ENCODE data around the gene RSL24D1. TPM values are rescaled to one million over a fixed set of nuclear protein-coding genes. Genes with fewer than 3 reads are reported as not detected.
A peak's percentile ranks its signal among the peaks of the same experiment; 100 is the strongest.

The RSL24D1 gene
- total RNA-seq, 1 donor from 2014 or later = 113 TPM

DNA sequence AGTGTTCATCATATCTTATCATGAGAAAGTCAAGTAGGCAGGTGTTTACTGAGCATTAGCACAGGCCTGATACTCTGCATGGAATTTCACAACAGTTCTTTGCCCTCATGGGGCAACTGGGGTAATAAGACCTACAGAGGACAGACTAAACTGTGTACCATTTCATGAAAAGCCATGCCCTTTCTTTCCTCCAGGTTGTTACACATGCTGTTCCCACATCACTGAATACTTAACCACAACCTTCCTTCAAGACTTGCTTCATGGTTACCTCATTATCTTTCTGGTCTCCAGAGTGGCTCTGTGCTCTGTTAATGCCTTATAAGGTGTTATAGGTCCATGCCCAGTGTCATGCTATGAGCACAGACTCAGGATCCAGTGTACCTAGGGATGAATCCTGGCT lies 28.2 kb upstream of the RSL24D1 start:
- no peaks in the 10 kb centered on the region for H3K27me3 ChIP-seq (ENCODE audit: control insufficient read depth, insufficient read depth, low read length)
- TF ChIP-seq, protein P1, sequence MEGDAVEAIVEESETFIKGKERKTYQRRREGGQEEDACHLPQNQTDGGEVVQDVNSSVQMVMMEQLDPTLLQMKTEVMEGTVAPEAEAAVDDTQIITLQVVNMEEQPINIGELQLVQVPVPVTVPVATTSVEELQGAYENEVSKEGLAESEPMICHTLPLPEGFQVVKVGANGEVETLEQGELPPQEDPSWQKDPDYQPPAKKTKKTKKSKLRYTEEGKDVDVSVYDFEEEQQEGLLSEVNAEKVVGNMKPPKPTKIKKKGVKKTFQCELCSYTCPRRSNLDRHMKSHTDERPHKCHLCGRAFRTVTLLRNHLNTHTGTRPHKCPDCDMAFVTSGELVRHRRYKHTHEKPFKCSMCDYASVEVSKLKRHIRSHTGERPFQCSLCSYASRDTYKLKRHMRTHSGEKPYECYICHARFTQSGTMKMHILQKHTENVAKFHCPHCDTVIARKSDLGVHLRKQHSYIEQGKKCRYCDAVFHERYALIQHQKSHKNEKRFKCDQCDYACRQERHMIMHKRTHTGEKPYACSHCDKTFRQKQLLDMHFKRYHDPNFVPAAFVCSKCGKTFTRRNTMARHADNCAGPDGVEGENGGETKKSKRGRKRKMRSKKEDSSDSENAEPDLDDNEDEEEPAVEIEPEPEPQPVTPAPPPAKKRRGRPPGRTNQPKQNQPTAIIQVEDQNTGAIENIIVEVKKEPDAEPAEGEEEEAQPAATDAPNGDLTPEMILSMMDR (IDR thresholded peaks at IDR 0.05; ENCODE audit: insufficient read depth, low read length, poor library complexity, severe bottlenecking) = no peak
- H3K4me3 ChIP-seq (ENCODE audit: low read depth, low read length) = no peak overlapping the region
- peak; percentile 35 for DNase-seq (ENCODE audit: low read depth)
- H3K36me3 ChIP-seq (ENCODE audit: control insufficient read depth, insufficient read depth, low read length) = no peaks in the 10 kb centered on the region

DNA sequence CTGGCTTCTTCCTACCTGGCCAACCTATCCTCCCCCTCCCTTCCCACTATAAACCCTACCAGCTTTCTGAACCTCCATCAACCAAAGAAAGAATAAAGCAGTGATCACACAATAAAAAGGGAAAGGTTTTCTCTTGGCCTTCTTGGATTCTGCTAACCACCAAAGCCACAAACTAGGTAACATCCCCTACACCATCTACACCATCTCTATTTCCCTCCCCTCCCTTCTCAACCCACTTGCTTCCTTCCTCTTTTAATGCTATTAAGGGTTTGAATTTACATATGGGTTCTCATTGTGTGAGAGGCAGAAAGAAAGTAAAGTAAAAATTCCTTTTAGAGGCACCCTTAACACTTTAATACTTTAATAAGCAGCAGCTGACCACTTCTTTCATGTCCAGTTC lies 25.8 kb upstream of the RSL24D1 start:
- DNase-seq (ENCODE audit: low read depth) = no peak
- TF ChIP-seq, protein P1 (IDR thresholded peaks at IDR 0.05; ENCODE audit: insufficient read depth, low read length, poor library complexity, severe bottlenecking) = no peak
- H3K4me3 ChIP-seq (ENCODE audit: low read depth, low read length) = no peak overlapping the region
- no peaks in the 10 kb centered on the region for H3K27me3 ChIP-seq (ENCODE audit: control insufficient read depth, insufficient read depth, low read length)
- H3K36me3 ChIP-seq (ENCODE audit: control insufficient read depth, insufficient read depth, low read length) = no peaks in the 10 kb centered on the region

DNA sequence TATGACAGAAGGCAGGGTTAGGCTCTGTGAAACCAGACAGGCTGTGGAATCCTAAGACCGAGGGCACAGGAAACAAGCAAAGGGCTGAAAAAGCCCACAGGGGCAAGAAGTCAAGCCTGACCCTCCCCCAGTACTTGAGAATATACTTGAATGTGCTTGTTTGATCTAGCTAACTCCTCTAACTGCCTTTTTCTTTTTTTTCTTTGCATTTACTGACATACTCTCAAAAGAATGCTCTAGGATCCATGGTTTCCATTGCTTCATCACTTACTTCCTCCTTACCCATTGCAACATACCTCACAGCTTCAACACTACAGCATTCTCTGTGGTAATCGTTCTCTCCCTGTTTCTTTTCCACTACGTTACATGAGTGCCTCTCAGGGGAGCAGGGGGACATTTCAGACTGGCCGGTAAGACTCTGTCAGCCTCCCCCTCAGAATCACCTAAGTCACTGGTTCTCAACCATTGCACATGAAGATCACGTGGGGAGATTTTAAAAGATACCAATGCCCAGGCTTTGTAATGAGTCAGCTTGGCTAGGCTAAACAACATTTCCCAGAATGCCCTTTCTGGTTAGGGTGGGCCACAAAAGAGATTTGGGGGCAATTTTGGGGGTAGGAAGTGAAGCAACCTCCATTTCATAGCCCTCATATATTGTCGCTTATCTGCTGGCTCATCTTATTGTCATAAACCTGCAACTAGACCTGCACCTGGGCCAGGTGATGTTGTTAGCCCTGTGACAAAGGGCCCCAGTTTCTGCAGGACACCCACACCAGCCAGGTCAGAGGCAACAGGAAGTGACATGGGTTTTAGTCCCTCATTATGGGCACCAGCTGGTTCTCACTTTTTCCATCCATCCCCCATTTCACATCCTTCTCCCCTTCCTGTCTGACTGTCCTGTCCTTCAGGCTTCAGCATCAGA lies 24.6 kb upstream of the RSL24D1 start:
- peak; percentile 77 for DNase-seq (ENCODE audit: low read depth)
- Histone ChIP-seq H3K4me3 (ENCODE audit: low read depth, low read length) (no peak overlapping the region), H3K36me3 (ENCODE audit: control insufficient read depth, insufficient read depth, low read length) (no peaks in the 10 kb centered on the region), H3K27me3 (ENCODE audit: control insufficient read depth, insufficient read depth, low read length) (no peaks in the 10 kb centered on the region)
- TF ChIP-seq, protein P1 (IDR thresholded peaks at IDR 0.05; ENCODE audit: insufficient read depth, low read length, poor library complexity, severe bottlenecking) = no peak

DNA sequence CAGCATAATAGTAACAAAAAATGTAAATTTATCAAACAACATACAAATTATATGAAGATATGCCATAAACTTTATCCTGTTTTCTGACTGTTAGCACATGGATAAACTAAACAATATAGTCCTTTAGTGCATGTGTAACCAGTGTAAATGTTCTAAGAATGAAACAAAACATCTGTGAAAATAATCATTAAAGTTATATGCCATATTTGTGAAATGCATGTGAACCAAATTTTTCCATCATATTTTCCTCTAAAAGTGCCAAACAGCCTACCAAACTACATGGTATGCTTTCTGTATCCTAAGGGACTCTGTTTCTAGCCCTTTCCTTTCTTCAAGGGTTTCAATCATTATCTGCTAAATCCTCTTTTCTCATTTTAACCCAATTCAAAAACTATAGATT lies 23.9 kb upstream of the RSL24D1 start:
- no peak for DNase-seq (ENCODE audit: low read depth)
- Histone ChIP-seq H3K36me3 (ENCODE audit: control insufficient read depth, insufficient read depth, low read length) (no peaks in the 10 kb centered on the region), H3K4me3 (ENCODE audit: low read depth, low read length) (no peak overlapping the region), H3K27me3 (ENCODE audit: control insufficient read depth, insufficient read depth, low read length) (no peaks in the 10 kb centered on the region)
- TF ChIP-seq, protein P1 (IDR thresholded peaks at IDR 0.05; ENCODE audit: insufficient read depth, low read length, poor library complexity, severe bottlenecking) = no peak

DNA sequence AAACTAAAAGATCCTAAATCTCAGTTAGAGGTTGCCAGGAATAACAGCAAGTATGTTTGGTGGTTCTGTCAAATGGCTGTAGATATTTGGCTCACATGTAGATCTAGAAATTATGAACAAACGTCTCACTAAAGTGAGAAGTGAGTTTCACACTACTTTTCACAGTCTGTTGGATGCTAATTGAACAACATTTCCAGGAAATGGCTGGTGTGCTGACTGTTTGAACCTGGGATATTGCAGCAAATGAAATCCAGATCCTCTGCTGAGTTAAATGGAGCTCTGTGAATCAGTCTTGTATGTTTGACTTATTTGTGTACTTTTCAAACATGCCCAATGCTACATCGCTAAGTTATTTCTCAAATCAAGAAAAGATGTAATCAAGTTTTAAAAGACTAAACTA lies 21.3 kb upstream of the RSL24D1 start:
- DNase-seq (ENCODE audit: low read depth) = no peak
- no peaks in the 10 kb centered on the region for H3K36me3 ChIP-seq (ENCODE audit: control insufficient read depth, insufficient read depth, low read length)
- H3K27me3 ChIP-seq (ENCODE audit: control insufficient read depth, insufficient read depth, low read length) = no peaks in the 10 kb centered on the region
- no peak overlapping the region for H3K4me3 ChIP-seq (ENCODE audit: low read depth, low read length)
- TF ChIP-seq, protein P1 (IDR thresholded peaks at IDR 0.05; ENCODE audit: insufficient read depth, low read length, poor library complexity, severe bottlenecking) = no peak

Data from kidney epithelial cell (primary cell).